Heart left ventricle (tissue), 16 donors: ENCODE data around the gene CPNE2. TPM values are rescaled to one million over a fixed set of nuclear protein-coding genes. Genes with fewer than 3 reads are reported as not detected.
A peak's percentile ranks its signal among the peaks of the same experiment; 100 is the strongest.

Experiments
- ATAC-seq, 4 donors: fragments of 200-7000 bp; cut with Tn5 transposase; one replicate each; pipeline ENCODE4 v1.9.1; 2020 to 2022; ENCODE audit warnings: moderate library complexity in 4 of 4, mild to moderate bottlenecking in 3 of 4, moderate number of reproducible peaks in 1 of 4
- DNase-seq, 5 donors: peaks; one replicate each; pipeline ENCODE4 v3.0.0-alpha.2; 2020
- H3K27ac ChIP-seq, 12 donors: fragments of 200-600 bp; sonication (generic) in 4 of 12; one replicate each; pipeline versions ENCODE4 v1.5.0 to v1.8.0; 2016 to 2022; ENCODE audit warnings: mild to moderate bottlenecking in 2 of 12
- H3K27me3 ChIP-seq, 9 donors: fragments of 200-600 bp; sonication (generic) in 2 of 9; one replicate each; pipeline versions ENCODE4 v1.5.1 to v1.8.0; 2016 to 2022; ENCODE audit warnings: mild to moderate bottlenecking in 3 of 9
- H3K36me3 ChIP-seq, 9 donors: fragments of 200-600 bp; sonication (generic) in 2 of 9; one replicate each; pipeline versions ENCODE4 v1.5.0 to v1.8.0; 2018 to 2022; ENCODE audit warnings: mild to moderate bottlenecking in 2 of 9
- H3K4me1 ChIP-seq, 12 donors: fragments of 200-600 bp; sonication (generic) in 4 of 12; one replicate each; pipeline versions ENCODE4 v1.5.0 to v1.8.0; 2016 to 2022; ENCODE audit warnings: mild to moderate bottlenecking in 3 of 12
- H3K4me3 ChIP-seq, 12 donors: fragments of 200-600 bp; sonication (generic) in 4 of 12; one replicate each; pipeline versions ENCODE4 v1.5.0 to v1.8.0; 2017 to 2022; ENCODE audit warnings: mild to moderate bottlenecking in 9 of 12, moderate library complexity in 4 of 12
- H3K9me3 ChIP-seq, 12 donors: fragments of 200-600 bp; sonication (generic) in 4 of 12; one replicate each; pipeline versions ENCODE4 v1.5.0 to v1.8.0; 2016 to 2022; ENCODE audit warnings: mild to moderate bottlenecking in 1 of 12
- CTCF ChIP-seq, 12 donors: fragments of 200-600 bp; sonication (generic) in 4 of 12; IDR thresholded peaks; one replicate each; pipeline versions ENCODE4 v1.5.0 to v1.8.0; 2018 to 2022; ENCODE audit warnings: antibody characterized with exemption in 12 of 12, mild to moderate bottlenecking in 5 of 12
- POLR2A ChIP-seq, 2 donors: fragments of 450-650 bp; IDR thresholded peaks; one replicate each; pipeline ENCODE4 v1.6.1; 2017; ENCODE audit warnings: antibody characterized with exemption in 2 of 2, mild to moderate bottlenecking in 2 of 2, moderate library complexity in 2 of 2
- WGBS, 4 donors: extraction: QIAGEN DNeasy Blood & Tissue Kit in 2 of 4; methylation state at CpG; one replicate each; pipeline versions ENCODE4 v1.1.5 to v1.1.7; 2013 to 2018; 5-methylcytosine and 5-hydroxymethylcytosine counted together
- intact Hi-C, 10 donors: fragments of 100-400 bp; cut with DNase I; formaldehyde crosslinking; loops; one replicate each; pipeline versions ENCODE4 v1.11.1 to v1.14.2; 2022
- polyA plus RNA-seq, 2 donors: library from polyadenylated mRNA; stranded (reverse); fragments of 200-250 nt; gene quantifications; one replicate each; pipeline ENCODE4 v1.2.3, GENCODE V29; 2013
- total RNA-seq, 9 donors: library from RNA; depleted of rRNA in 2 of 9; stranded (reverse); fragments of >200 nt in 2 of 9; fragmentation: NEBNext Ultra II Directional in 3 of 9; extraction: Animal tissue kit (Norgen Biotek cat#: 25700) in 3 of 9; gene quantifications; one replicate each; pipeline versions ENCODE4 v1.1.0 to v1.2.4, GENCODE V29; 2016 to 2023
- donor health status: ischemic (EF 13 %, LVEDD 7.1; RV severe dilation, severe dysfunction).
- donor health status: healthy with polysubstance abuse.
- donor health status: DM: no; HTN: yes; CAD: no.
- donor health status: DM: no; HTN: no; CAD: no.
- donor health status: ischemic (EF 25% LVEDD 6.9; RV normal size, moderate dysfunction).
- donor health status: ischemic (EF 25% LVEDD 5.7; RV mildly dilated, moderate dysfunction).
- donor health status: healthy.
- donor health status: DM: yes; HTN: yes; CAD: no.
- donor health status: ischemic (EF 35%, LVEDD 5.7; RV mildly dilated, moderate dysfunction).
- donor health status: nonischemic (EF 11% LVEDD 7.7; RV severe dilation, severe dysfunction).
- donor health status: DM: yes; HTN: yes; CAD: no.
- donor health status: PGD.
- donor health status: ischemic (EF 29% LVEDD 5.4; RV normal size, mild dysfunction).
- donor health status: nonischemic (EF 23%, LVEDD 6.1; RV moderate dilation, normal function).

CPNE2 gene
- total and polyA plus RNA-seq, 11 donors, result 7.2 to 23.6 (median 14.0) TPM

- H3K4me3 ChIP-seq, result no peak overlapping the region
- no peaks in the 10 kb centered on the region for H3K27me3 ChIP-seq
- H3K4me1 ChIP-seq, result peaks cover 0 to 4% (median under 1%) of the 10 kb centered on the region in 12 donors
- ATAC-seq, result no peak
- no peak overlapping the region for H3K27ac ChIP-seq
- 70 to 83% (median 83%) methylated on average over 5 of the region's 5 CpGs for WGBS, 4 donors
- H3K36me3 ChIP-seq, result peaks cover 0 to 60% (median 50%) of the 10 kb centered on the region in 9 donors
- TF ChIP-seq POLR2A (IDR thresholded peaks at IDR 0.05) (no peak), CTCF (IDR thresholded peaks at IDR 0.05) (no peak)
- no peaks in the 10 kb centered on the region for H3K9me3 ChIP-seq
- intact Hi-C loops, result loop anchor here in 1 of 10 donors (10.0 kb wide), 1 partner anchor 308 kb away; the partner anchor contains the start of gene SLC12A3
- no peak for DNase-seq
Measured at GRCh38 chr16:57172721-57173290, 80.4 kb downstream of the CPNE2 start.

- Histone ChIP-seq H3K9me3 (no peaks in the 10 kb centered on the region), H3K4me1 (peaks cover 0 to 18% (median 6%) of the 10 kb centered on the region in 12 donors), H3K36me3 (peaks cover 0 to 43% (median 31%) of the 10 kb centered on the region in 9 donors), H3K4me3 (no peak overlapping the region), H3K27me3 (no peaks in the 10 kb centered on the region), H3K27ac (no peak overlapping the region)
- WGBS, 4 donors, result 90 to 92% (median 91%) methylated on average over 5 of the region's 5 CpGs
- ATAC-seq (no peak), DNase-seq (no peak)
- intact Hi-C loops, result loop anchor here in 1 of 10 donors (10.0 kb wide), 1 partner anchor 311 kb away; the partner anchor contains the start of gene SLC12A3
- TF ChIP-seq CTCF (IDR thresholded peaks at IDR 0.05), result no peak
- TF ChIP-seq POLR2A (IDR thresholded peaks at IDR 0.05), result no peak
Measured at GRCh38 chr16:57175896-57176295, 83.5 kb downstream of the CPNE2 start.

GRCh38 chr16:57178196-57178595 is 85.8 kb downstream of the CPNE2 start:
- no peak overlapping the region for H3K27ac ChIP-seq
- TF ChIP-seq POLR2A (IDR thresholded peaks at IDR 0.05) (no peak), CTCF (IDR thresholded peaks at IDR 0.05) (no peak)
- peaks cover 0 to 18% (median 6%) of the 10 kb centered on the region in 12 donors for H3K4me1 ChIP-seq
- intact Hi-C loops, result loop anchor here in 1 of 10 donors (10.0 kb wide), 1 partner anchor 313 kb away; the partner anchor contains the start of gene SLC12A3
- peak in 1 of 4 donors; percentile 37 for ATAC-seq
- no peak overlapping the region for H3K4me3 ChIP-seq
- peaks cover 0 to 20% (median 8%) of the 10 kb centered on the region in 9 donors for H3K36me3 ChIP-seq
- DNase-seq, result no peak
- H3K9me3 ChIP-seq, result no peaks in the 10 kb centered on the region
- no peaks in the 10 kb centered on the region for H3K27me3 ChIP-seq
- WGBS, 4 donors, result 48 to 56% (median 50%) methylated on average over 3 of the region's 3 CpGs

- Histone ChIP-seq H3K4me3 (no peak overlapping the region), H3K27me3 (no peaks in the 10 kb centered on the region), H3K36me3 (peaks cover 0 to 14% (median 1%) of the 10 kb centered on the region in 9 donors), H3K27ac (no peak overlapping the region), H3K4me1 (peaks cover 0 to 18% (median 6%) of the 10 kb centered on the region in 12 donors), H3K9me3 (no peaks in the 10 kb centered on the region)
- ATAC-seq, result no peak
- TF ChIP-seq CTCF (IDR thresholded peaks at IDR 0.05) (no peak), POLR2A (IDR thresholded peaks at IDR 0.05) (no peak)
- DNase-seq, result no peak
- WGBS, 4 donors, result 52 to 66% (median 60%) methylated on average over 4 of the region's 4 CpGs
- intact Hi-C loops, result loop anchor here in 1 of 10 donors (10.0 kb wide), 1 partner anchor 314 kb away; the partner anchor contains the start of gene SLC12A3
Measured at GRCh38 chr16:57178793-57179212, 86.4 kb downstream of the CPNE2 start.
